ENCODE data around the gene SENP8. TPM values are rescaled to one million over a fixed set of nuclear protein-coding genes. Genes with fewer than 3 reads are reported as not detected.

SENP8 gene
- total and polyA plus RNA-seq, 12 donors, result 1.8 to 8.8 (median 6.6) TPM

GRCh38 chr15:72133211-72133610, 15.0 kb downstream of the SENP8 start:
- H3K27me3 ChIP-seq, result no peaks in the 10 kb centered on the region
- H3K36me3 ChIP-seq, result no peaks in the 10 kb centered on the region
- 86 to 87% methylated on average over 1 of the region's 1 CpG for WGBS, 2 donors
- no peak for TF ChIP-seq CTCF (IDR thresholded peaks at IDR 0.05)
- intact Hi-C loops (cut with DNase I), result no loop called here
- no peak overlapping the region for H3K27ac ChIP-seq
- no peak overlapping the region for H3K4me3 ChIP-seq
- H3K9me3 ChIP-seq, result no peaks in the 10 kb centered on the region
- ATAC-seq (no peak), DNase-seq (no peak)
- peaks cover 0 to 4% (median 0%) of the 10 kb centered on the region in 9 donors for H3K4me1 ChIP-seq

DNA sequence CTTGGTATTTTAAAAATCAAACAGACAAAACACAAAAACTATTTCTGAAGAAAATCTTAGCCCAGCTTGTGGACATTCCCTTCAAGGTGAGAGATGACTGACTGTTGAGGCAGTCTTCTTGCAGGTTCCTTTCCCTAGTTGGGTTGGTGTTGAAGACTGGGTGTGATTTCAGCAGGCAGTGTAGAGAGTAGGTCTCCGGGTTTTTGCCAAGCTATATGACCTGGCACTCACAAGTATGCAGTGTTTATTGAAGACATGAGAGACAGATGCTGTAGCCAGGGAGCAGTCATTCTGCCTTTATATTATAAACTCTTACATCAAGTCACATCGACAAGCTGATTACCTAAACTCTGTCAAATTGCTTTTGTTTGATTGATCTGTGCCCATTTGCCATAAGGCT, 17.5 kb downstream of the SENP8 start:
- TF ChIP-seq CTCF (IDR thresholded peaks at IDR 0.05), result no peak
- Histone ChIP-seq H3K4me3 (no peak overlapping the region), H3K9me3 (no peaks in the 10 kb centered on the region), H3K36me3 (no peaks in the 10 kb centered on the region), H3K27ac (no peak overlapping the region), H3K4me1 (peaks cover 0 to 16% (median 7%) of the 10 kb centered on the region in 9 donors), H3K27me3 (no peaks in the 10 kb centered on the region)
- DNase-seq (no peak), ATAC-seq (no peak)
- 79 to 85% methylated on average over 2 of the region's 2 CpGs for WGBS, 2 donors
- intact Hi-C loops (cut with DNase I), result no loop called here

- ATAC-seq (no peak), DNase-seq (no peak)
- H3K27me3 ChIP-seq, result no peaks in the 10 kb centered on the region
- intact Hi-C loops (cut with DNase I), result no loop called here
- no peak overlapping the region for H3K27ac ChIP-seq
- H3K4me3 ChIP-seq, result no peak overlapping the region
- TF ChIP-seq CTCF (IDR thresholded peaks at IDR 0.05), result no peak
- 81 to 83% methylated on average over 4 of the region's 4 CpGs for WGBS, 2 donors
- no peaks in the 10 kb centered on the region for H3K36me3 ChIP-seq
- H3K9me3 ChIP-seq, result no peaks in the 10 kb centered on the region
- H3K4me1 ChIP-seq, result peaks cover 0 to 20% (median 13%) of the 10 kb centered on the region in 9 donors
Measured at GRCh38 chr15:72136170-72137051, 18.2 kb downstream of the SENP8 start.

DNA sequence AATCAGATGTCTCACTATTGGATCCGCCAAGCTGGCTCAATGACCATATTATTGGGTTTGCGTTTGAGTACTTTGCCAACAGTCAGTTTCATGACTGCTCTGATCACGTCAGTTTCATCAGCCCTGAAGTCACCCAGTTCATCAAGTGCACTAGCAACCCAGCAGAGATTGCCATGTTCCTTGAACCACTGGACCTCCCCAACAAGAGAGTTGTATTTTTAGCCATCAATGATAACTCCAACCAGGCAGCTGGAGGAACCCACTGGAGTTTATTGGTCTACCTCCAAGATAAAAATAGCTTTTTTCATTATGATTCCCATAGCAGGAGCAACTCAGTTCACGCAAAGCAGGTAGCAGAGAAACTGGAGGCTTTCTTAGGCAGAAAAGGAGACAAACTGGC, 21.5 kb downstream of the SENP8 start:
- peaks cover 0 to 28% (median 13%) of the 10 kb centered on the region in 9 donors for H3K4me1 ChIP-seq
- 67 to 81% methylated on average over 4 of the region's 4 CpGs for WGBS, 2 donors

More for the DNA sequence above, 21.5 kb downstream of the SENP8 start:
- no peak for TF ChIP-seq CTCF (IDR thresholded peaks at IDR 0.05)
- intact Hi-C loops (cut with DNase I), result no loop called here
- ATAC-seq, result peak; percentile 47 to 97 (median 89)
- peak overlapping the region in 9 of 10 donors; percentile 34 to 69 (median 46) for H3K27ac ChIP-seq
- DNase-seq, result no peak
- no peaks in the 10 kb centered on the region for H3K36me3 ChIP-seq
- H3K4me3 ChIP-seq, result no peak overlapping the region
- no peaks in the 10 kb centered on the region for H3K27me3 ChIP-seq
- H3K9me3 ChIP-seq, result no peaks in the 10 kb centered on the region
